Suprapubic skin (tissue), 4 donors: Measurements from ENCODE around the gene AIDA.

Experiments used
- POLR2A ChIP-seq, 2 donors: fragments of 450-650 bp; IDR thresholded peaks; one replicate each; pipeline ENCODE4 v1.6.1; 2017; ENCODE audit warnings: antibody characterized with exemption in 2 of 2, mild to moderate bottlenecking in 2 of 2, moderate library complexity in 2 of 2
- POLR2AphosphoS5 ChIP-seq, 3 donors: sonication (generic); formaldehyde crosslinking; IDR thresholded peaks; one replicate each; pipeline ENCODE4 v1.6.1; 2017; ENCODE audit warnings: antibody characterized with exemption in 3 of 3
- TF ChIP-seq, protein P1 (sequence below), 2 donors: fragments of 200-600 bp in 1 of 2; fragments of 450-650 bp in 1 of 2; sonication (generic) in 1 of 2; IDR thresholded peaks; one replicate each; pipeline ENCODE4 v1.5.1; 2016 to 2019; ENCODE audit warnings: antibody characterized with exemption in 2 of 2, mild to moderate bottlenecking in 1 of 2, moderate library complexity in 1 of 2

DNA sequence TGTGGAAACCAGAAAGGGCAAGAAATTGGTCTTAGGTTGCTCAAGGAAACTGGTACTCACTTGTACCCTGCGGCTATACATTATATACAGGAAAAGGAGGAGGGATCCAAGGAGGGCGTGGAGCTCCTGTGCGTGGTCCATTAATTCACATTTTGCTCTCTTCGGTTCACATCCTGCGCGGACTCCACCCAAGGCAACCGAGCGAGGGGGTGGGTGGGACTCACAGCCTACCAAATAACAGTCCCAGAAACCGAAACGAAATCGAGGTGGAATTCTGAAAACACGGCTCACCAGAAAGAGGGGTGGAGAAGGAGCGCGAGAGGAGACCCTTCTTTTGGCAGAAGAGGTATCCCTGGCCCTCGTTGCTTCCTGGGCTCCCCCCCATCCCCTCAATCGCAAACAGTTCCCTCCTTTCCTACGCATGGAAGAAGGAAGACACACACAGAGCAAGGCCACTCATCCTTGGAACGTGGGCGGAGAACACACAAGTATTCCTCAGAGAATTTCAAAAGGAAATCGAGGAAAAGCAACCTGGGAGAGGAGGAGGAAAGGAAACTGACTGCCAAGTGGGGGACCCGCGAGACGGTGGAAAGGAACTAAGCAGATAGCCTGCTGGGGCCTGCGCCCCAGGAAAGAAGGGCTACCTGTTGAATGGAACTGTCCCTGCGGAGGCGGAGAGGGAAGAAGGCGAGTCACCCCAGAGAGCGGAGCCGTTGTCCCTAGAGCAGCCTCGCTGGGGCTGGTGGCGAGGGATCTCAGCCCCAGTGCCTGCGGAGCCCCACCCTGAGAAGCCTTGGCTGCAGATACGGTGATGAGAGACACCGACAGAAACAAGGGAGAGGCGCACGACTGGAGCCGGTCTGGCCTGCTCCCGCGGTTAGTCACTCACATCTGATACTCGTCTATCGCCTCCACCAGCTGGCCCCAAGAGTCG is 705 bp downstream of the AIDA start:
- TF ChIP-seq, protein P1, sequence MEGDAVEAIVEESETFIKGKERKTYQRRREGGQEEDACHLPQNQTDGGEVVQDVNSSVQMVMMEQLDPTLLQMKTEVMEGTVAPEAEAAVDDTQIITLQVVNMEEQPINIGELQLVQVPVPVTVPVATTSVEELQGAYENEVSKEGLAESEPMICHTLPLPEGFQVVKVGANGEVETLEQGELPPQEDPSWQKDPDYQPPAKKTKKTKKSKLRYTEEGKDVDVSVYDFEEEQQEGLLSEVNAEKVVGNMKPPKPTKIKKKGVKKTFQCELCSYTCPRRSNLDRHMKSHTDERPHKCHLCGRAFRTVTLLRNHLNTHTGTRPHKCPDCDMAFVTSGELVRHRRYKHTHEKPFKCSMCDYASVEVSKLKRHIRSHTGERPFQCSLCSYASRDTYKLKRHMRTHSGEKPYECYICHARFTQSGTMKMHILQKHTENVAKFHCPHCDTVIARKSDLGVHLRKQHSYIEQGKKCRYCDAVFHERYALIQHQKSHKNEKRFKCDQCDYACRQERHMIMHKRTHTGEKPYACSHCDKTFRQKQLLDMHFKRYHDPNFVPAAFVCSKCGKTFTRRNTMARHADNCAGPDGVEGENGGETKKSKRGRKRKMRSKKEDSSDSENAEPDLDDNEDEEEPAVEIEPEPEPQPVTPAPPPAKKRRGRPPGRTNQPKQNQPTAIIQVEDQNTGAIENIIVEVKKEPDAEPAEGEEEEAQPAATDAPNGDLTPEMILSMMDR (IDR thresholded peaks at IDR 0.05), result no peak
- TF ChIP-seq POLR2A (IDR thresholded peaks at IDR 0.05) (no peak), POLR2AphosphoS5 (IDR thresholded peaks at IDR 0.05) (peak in 1 of 3 donors; percentile 24)
